Measurements from ENCODE around the gene SYT9. TPM values are rescaled to one million over a fixed set of nuclear protein-coding genes. Genes with fewer than 3 reads are reported as not detected.

SYT9 gene
- total and polyA plus RNA-seq, 10 donors: 0.02 to 0.39 (median 0.08) TPM; not detected in 4

DNA sequence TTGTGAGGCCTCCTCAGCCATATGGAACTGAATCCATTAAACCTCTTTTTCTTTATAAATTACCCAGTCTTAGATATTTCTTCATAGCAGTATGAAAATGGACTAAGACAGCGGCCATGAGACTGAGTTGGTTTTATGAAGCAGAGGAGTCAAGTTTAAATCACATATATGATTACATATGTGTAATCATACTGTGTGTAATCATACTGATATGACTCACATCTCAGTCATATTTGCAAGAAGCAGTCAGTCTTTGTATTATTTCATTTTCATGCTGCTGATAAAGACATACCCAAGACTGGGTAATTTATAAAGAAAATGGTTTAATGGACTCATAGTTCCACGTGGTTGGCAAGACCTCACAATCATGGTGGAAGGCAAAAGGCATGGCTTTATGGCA is 89.8 kb downstream of the SYT9 start:
- Histone ChIP-seq H3K27ac (no peak overlapping the region), H3K4me3 (no peak overlapping the region), H3K4me1 (no peaks in the 10 kb centered on the region), H3K9me3 (peaks cover 0 to 10% (median 2%) of the 10 kb centered on the region in 8 donors), H3K27me3 (replicated peaks in 1 of 7) (peaks cover 0 to 11% (median 0%) of the 10 kb centered on the region in 7 donors), H3K36me3 (no peaks in the 10 kb centered on the region)
- no peak for DNase-seq
- intact Hi-C loops (cut with DNase I; ENCODE audit: low total_unique reads): no loop called here
- TF ChIP-seq POLR2AphosphoS5 (IDR thresholded peaks at IDR 0.05) (no peak), POLR2A (IDR thresholded peaks at IDR 0.05) (no peak)
- TF ChIP-seq, protein P1, sequence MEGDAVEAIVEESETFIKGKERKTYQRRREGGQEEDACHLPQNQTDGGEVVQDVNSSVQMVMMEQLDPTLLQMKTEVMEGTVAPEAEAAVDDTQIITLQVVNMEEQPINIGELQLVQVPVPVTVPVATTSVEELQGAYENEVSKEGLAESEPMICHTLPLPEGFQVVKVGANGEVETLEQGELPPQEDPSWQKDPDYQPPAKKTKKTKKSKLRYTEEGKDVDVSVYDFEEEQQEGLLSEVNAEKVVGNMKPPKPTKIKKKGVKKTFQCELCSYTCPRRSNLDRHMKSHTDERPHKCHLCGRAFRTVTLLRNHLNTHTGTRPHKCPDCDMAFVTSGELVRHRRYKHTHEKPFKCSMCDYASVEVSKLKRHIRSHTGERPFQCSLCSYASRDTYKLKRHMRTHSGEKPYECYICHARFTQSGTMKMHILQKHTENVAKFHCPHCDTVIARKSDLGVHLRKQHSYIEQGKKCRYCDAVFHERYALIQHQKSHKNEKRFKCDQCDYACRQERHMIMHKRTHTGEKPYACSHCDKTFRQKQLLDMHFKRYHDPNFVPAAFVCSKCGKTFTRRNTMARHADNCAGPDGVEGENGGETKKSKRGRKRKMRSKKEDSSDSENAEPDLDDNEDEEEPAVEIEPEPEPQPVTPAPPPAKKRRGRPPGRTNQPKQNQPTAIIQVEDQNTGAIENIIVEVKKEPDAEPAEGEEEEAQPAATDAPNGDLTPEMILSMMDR (IDR thresholded peaks at IDR 0.05 in 8 of 11, conservative IDR thresholded peaks at IDR 0.05 in 3 of 11): no peak
- WGBS, 5 donors: 64 to 76% (median 66%) methylated on average over 2 of the region's 2 CpGs

DNA sequence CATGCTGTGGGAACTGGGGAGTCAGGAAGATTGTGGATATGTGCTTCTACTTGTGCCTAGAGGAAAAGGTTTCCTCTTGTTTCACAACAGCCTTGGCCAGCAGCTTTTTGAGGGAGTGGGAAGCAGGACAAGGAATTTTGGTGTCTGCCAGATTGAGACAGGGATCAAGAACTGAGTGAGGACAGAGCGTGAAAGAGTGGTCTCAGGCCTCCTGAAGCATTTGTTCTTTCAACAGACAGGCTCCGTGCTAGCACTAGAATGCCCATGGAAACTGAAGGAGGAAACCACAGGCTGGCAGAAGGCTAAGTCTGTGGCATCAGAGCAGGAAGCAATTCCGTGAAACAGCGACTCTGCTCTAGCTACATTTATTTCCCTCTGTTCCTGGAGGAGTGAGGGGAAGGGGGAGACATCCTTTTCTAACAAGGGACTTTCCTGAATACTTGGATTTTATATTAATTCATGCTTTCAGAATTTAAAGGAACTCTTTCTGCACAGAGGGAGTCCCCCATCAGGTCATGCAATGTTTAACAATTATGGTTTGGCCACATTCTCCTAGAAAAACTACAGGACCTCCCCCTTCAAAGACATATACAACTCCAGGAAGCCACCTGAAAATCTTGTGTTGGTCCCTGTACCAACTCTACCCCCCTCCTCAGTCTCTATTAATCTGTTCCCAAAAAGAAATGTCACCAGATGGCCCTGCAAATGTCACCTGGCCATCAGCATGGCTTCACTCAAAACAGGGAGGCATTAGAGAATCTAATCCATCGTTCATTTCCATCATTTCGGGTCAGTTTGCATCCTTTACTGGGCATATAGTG is 96.1 kb downstream of the SYT9 start:
- Histone ChIP-seq H3K9me3 (no peaks in the 10 kb centered on the region), H3K4me3 (no peak overlapping the region), H3K27ac (no peak overlapping the region), H3K4me1 (no peaks in the 10 kb centered on the region), H3K27me3 (replicated peaks in 1 of 7) (peaks cover 0 to 19% (median 0%) of the 10 kb centered on the region in 7 donors), H3K36me3 (no peaks in the 10 kb centered on the region)
- TF ChIP-seq, protein P1 (IDR thresholded peaks at IDR 0.05 in 8 of 11, conservative IDR thresholded peaks at IDR 0.05 in 3 of 11): no peak
- TF ChIP-seq POLR2A (IDR thresholded peaks at IDR 0.05) (no peak), POLR2AphosphoS5 (IDR thresholded peaks at IDR 0.05) (no peak)
- intact Hi-C loops (cut with DNase I; ENCODE audit: low total_unique reads): no loop called here
- no peak for DNase-seq
- 30 to 33% (median 33%) methylated on average over 6 of the region's 6 CpGs for WGBS, 5 donors

DNA sequence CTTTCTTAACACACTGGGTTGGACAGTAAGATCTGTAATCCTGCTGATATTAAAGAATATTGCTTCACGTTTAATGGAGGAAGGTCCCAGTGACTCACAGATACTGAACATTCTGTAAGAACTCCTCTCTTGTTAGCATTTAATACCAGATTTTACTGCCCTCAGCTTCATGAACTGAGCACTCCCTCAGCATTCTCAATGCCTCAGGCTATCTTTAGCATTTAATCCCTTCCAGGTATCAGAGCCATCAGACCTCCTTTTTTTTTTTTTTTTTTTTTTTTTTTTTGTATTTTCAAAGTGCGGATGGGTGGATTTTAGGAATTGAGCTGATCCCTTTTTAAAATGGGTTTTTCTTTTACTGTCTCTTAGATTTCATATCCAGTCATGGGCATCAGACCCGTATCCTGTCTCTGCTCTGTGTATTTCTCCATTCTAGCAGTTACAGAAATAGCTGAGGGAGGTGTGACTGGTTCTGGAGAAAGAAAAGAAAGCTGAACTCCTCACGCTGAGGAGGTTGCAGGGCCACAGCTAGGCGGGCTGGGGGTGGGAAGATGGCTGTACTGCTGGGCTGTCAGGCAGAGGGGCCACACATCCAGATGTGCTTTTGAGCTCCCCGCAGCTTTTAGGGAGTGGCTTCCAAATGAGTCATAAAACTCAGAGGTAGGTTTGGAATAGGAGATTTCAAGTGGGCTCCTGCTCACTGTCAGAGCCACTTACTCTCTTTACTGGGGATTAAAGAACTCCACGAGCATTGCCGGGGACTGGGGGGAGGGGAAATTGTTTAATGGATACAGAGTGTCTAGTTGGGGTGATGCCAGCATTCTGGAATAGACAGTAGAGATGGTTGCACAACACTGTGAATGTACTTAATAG is 97.0 kb downstream of the SYT9 start:
- DNase-seq: no peak
- H3K4me3 ChIP-seq: no peak overlapping the region
- H3K27me3 ChIP-seq (replicated peaks in 1 of 7): peaks cover 0 to 19% (median 0%) of the 10 kb centered on the region in 7 donors
- intact Hi-C loops (cut with DNase I; ENCODE audit: low total_unique reads): no loop called here
- TF ChIP-seq POLR2A (IDR thresholded peaks at IDR 0.05) (no peak), POLR2AphosphoS5 (IDR thresholded peaks at IDR 0.05) (no peak)
- TF ChIP-seq, protein P1 (IDR thresholded peaks at IDR 0.05 in 8 of 11, conservative IDR thresholded peaks at IDR 0.05 in 3 of 11): no peak
- no peak overlapping the region for H3K27ac ChIP-seq
- H3K36me3 ChIP-seq: no peaks in the 10 kb centered on the region
- no peaks in the 10 kb centered on the region for H3K4me1 ChIP-seq
- H3K9me3 ChIP-seq: no peaks in the 10 kb centered on the region
- 48 to 76% (median 56%) methylated on average over 8 of the region's 8 CpGs for WGBS, 5 donors

DNA sequence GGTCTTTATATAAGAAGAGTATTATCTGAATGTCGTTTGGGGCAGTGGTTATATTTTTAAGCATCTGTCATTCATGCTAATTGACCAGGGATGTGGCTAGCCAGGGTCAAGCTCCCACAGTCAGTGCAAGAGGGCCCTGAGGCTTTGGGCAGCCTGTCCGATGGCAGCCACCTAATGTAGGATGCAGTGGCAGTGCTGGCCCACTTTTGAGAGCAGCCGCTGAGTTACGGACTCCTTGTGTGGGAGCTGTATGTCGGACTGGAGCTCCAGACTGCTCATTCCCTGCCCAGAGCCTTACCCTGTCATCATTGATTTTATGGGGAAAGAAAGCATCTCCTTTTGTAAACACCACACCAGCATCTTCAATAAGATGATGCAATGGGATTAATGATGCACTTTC is 99.5 kb downstream of the SYT9 start:
- TF ChIP-seq, protein P1 (IDR thresholded peaks at IDR 0.05 in 8 of 11, conservative IDR thresholded peaks at IDR 0.05 in 3 of 11): no peak
- TF ChIP-seq POLR2AphosphoS5 (IDR thresholded peaks at IDR 0.05) (no peak), POLR2A (IDR thresholded peaks at IDR 0.05) (no peak)
- intact Hi-C loops (cut with DNase I; ENCODE audit: low total_unique reads): no loop called here
- no peak overlapping the region for H3K27ac ChIP-seq
- WGBS, 5 donors: 55 to 82% (median 65%) methylated on average over 5 of the region's 5 CpGs
- no peaks in the 10 kb centered on the region for H3K36me3 ChIP-seq
- H3K4me1 ChIP-seq: no peaks in the 10 kb centered on the region
- no peak for DNase-seq
- H3K4me3 ChIP-seq: no peak overlapping the region
- H3K27me3 ChIP-seq (replicated peaks in 1 of 7): peaks cover 0 to 16% (median 0%) of the 10 kb centered on the region in 7 donors
- H3K9me3 ChIP-seq: no peaks in the 10 kb centered on the region
